ENCODE measurements around the gene NPTX1.
A peak's percentile ranks its signal among the peaks of the same experiment; 100 is the strongest.

NPTX1 gene

DNA sequence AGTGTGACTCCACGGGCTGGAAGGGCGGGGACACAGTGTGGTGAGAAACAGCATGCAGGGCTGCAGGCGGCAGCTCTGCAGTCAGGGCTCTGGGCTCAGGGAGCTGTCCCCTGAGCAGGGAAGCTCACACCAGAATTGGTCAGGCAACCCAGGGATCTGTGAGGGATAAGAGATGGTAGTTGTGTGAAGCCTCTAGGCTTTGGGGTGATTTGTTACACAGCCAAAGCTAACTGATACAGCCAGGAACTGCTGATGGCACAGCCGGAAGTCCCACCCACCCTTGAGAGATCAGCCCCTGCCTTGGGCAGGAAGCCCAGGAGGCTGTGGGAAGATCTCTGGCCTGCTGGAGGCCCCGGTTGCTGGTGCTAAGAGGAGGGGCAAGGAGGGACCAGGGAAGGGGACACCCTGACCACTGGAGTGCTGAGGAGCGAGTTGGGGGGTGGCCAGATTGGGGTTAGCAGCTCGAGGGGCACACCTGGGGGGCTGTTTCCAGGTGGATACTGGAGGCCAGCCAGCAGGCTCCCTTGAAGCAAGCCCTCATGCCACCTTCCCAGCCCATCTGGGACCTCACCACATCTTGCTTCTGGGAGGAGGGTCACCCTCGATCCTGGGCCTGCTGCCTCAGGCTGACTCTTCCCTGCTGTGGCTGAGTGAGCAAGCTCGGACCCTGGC, 25.2 kb downstream of the NPTX1 start:
- TF ChIP-seq, protein P1, sequence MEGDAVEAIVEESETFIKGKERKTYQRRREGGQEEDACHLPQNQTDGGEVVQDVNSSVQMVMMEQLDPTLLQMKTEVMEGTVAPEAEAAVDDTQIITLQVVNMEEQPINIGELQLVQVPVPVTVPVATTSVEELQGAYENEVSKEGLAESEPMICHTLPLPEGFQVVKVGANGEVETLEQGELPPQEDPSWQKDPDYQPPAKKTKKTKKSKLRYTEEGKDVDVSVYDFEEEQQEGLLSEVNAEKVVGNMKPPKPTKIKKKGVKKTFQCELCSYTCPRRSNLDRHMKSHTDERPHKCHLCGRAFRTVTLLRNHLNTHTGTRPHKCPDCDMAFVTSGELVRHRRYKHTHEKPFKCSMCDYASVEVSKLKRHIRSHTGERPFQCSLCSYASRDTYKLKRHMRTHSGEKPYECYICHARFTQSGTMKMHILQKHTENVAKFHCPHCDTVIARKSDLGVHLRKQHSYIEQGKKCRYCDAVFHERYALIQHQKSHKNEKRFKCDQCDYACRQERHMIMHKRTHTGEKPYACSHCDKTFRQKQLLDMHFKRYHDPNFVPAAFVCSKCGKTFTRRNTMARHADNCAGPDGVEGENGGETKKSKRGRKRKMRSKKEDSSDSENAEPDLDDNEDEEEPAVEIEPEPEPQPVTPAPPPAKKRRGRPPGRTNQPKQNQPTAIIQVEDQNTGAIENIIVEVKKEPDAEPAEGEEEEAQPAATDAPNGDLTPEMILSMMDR (IDR thresholded peaks at IDR 0.05; ENCODE audit: low read depth, low read length): no peak
- H3K4me3 ChIP-seq (replicated peaks in 1 of 2; ENCODE audit: low read depth in 2 of 2, low read length in 2 of 2): no peak overlapping the region
- no peak for DNase-seq (ENCODE audit: low read depth in 2 of 2)

GRCh38 chr17:80449930-80450576, 26.4 kb downstream of the NPTX1 start:
- TF ChIP-seq, protein P1 (IDR thresholded peaks at IDR 0.05; ENCODE audit: low read depth, low read length): no peak
- no peak for DNase-seq (ENCODE audit: low read depth in 2 of 2)
- H3K4me3 ChIP-seq (replicated peaks in 1 of 2; ENCODE audit: low read depth in 2 of 2, low read length in 2 of 2): no peak overlapping the region

DNA sequence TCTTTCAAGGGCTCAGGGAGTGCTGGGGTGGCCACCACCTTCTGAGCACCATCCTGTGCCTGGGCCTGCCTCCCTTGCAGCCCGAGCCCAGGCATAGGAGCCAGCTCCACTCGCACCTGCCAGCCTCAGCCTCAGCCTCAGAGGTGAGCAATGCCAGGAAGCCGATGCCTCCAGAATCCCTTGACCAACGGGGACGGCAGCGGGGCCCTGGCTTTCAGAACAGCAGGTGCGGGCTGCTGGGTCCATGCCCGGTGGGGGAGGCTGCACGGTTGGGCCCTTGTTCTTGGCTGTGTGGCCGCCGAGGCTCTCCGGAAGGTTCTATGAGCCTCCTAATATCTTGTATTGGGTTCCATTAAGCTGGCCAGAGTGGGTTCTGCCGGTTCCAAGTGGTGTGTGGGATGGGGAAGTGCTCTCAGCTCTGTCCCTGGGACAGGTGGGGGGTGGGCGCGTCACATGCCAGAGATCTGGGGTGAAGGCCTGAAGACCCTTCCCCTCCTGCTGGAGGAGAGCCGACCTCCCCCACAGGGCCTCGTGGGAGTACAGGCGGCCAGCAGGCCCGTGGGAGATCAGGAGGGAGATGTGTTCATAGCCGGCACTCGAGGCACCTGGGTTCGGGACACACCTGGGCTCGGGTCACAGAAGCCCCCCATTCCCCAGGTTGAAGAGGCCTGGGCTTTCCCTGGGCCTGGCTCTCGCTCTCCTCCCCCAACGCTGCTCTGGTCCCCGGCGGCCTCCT, 27.0 kb downstream of the NPTX1 start:
- TF ChIP-seq, protein P1 (IDR thresholded peaks at IDR 0.05; ENCODE audit: low read depth, low read length): no peak
- H3K4me3 ChIP-seq (replicated peaks in 1 of 2; ENCODE audit: low read depth in 2 of 2, low read length in 2 of 2): no peak overlapping the region
- DNase-seq (ENCODE audit: low read depth in 2 of 2): no peak

GRCh38 chr17:80447790-80448189, 28.6 kb downstream of the NPTX1 start:
- DNase-seq (ENCODE audit: low read depth in 2 of 2): no peak
- TF ChIP-seq, protein P1 (IDR thresholded peaks at IDR 0.05; ENCODE audit: low read depth, low read length): no peak
- H3K4me3 ChIP-seq (replicated peaks in 1 of 2; ENCODE audit: low read depth in 2 of 2, low read length in 2 of 2): no peak overlapping the region

DNA sequence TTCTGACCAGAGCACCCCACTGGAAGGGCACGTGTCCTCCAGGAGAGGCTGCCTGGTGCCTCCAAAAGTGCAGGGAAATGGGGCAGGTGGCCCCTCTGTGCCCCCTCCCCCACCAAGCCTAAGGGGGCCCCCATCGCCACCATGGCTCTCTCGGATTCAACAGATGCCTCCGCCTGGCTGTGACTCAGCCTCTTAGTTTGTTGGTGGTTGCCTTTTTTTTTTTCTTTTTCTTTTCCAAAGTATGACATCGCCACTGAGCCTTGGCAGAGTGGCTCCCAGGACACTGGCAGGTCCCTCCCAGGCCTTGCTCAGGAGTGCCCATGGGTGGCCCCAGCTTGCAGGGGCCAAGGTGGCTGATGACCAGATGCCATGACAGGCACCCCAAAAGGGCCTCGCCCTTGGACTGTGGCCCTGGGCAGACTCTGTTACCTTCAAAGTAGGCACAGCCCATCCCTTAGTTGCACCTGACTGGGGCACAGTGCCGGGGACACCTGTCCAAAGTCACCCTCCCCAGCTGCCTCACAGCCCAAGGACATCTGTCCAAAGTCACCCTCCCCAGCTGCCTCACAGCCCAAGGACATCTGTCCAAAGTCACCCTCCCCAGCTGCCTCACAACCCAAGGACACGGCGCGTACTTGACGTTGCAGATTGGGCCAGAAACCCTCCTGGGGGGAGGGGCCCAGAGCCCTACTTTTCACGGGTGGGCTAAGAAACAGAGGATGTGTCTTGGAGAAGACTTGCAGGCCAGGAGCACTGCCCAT, 29.6 kb downstream of the NPTX1 start:
- no peak overlapping the region for H3K4me3 ChIP-seq (replicated peaks in 1 of 2; ENCODE audit: low read depth in 2 of 2, low read length in 2 of 2)
- peak in 1 of 2 donors; percentile 24 for DNase-seq (ENCODE audit: low read depth in 2 of 2)
- TF ChIP-seq, protein P1 (IDR thresholded peaks at IDR 0.05; ENCODE audit: low read depth, low read length): no peak

GRCh38 chr17:80445726-80446110, 30.7 kb downstream of the NPTX1 start:
- TF ChIP-seq, protein P1 (IDR thresholded peaks at IDR 0.05; ENCODE audit: low read depth, low read length): no peak
- DNase-seq (ENCODE audit: low read depth in 2 of 2): no peak
- no peak overlapping the region for H3K4me3 ChIP-seq (replicated peaks in 1 of 2; ENCODE audit: low read depth in 2 of 2, low read length in 2 of 2)

Measured in cardiac fibroblast (primary cell).